ENCODE measurements around the gene CTIF.

The CTIF gene

DNA sequence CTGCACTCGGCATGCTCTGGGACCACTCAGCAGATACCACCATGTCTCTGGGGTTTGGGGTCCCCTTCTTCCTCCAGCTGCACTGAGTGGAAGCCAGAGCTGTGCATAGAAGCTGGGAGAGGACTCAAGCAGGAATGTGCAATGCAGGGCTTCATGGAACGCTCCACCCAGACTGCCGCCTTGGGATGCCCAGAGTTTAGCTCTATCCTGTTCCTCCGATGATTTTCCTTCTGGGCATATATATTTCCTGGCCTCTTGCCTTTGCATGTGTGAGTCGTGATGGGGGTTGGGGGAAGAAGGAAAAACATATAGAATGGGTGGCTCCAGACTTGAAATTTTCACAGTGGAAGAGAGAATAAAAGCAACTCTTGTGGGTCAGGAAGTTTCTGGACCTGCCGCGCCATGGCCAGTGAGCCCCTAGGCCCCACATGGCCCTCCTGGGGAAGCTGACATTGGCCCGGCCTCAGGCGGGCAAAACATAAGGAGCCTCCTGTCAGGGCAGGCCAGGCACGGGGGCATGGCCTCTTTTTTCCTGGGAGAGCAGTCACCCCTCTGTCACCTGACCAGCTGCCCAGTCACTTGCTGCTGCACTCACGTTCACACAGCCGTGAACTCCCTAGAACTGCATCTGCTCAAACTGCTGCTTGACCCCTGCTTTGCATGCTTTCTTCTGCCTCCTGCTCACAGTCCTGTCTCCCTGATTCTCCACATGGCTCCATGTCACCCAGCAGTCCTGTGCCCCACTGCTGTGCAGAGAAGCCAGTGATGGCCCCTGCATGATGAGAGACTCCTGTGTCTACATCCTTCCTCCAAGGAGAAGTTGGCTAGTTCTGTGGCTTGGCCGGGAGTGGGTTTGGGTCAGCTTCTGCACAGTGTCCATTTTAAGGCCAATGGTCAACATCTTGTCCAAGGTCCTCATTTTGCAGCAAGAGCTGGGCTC is 197.8 kb downstream of the CTIF start:
- DNase-seq, result no peak

DNA sequence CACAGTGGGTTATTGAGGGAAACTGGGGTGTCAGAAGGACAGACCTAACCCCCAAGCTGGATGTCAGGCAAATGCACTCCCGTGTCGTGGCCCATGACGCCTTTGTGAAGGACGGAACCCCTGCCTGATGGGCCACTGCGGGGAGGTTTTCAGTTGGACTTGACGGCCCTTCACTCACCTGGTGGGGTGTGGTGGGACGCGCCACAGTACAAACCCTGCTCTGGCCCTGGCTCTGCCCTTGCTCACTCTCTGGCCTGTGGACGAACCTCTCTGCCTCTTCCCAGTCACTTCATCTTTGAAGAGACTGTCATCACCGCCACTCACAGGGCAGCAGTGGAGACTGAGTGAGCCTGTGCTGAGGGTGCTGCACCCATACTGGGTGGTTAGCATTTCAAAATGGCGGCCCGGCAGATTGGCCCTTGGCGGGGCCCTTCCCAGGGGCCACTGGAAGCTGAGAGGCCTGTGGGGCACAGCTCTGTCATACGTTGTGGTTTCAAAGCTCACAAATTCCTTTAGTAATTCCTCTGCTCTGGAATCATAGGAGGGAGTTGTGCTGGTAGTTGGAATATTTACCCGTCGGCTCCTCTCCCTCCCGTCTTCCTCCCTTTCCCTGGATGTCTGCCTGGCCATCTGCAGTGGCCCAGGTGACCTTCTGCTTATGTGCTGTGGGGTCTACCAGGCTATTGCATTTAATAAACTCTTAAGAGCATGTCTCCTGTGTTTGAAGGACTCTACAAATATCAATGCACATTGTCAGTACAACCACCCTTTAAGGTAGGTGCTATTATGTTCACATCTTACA is 200.6 kb downstream of the CTIF start:
- no peak for DNase-seq

DNA sequence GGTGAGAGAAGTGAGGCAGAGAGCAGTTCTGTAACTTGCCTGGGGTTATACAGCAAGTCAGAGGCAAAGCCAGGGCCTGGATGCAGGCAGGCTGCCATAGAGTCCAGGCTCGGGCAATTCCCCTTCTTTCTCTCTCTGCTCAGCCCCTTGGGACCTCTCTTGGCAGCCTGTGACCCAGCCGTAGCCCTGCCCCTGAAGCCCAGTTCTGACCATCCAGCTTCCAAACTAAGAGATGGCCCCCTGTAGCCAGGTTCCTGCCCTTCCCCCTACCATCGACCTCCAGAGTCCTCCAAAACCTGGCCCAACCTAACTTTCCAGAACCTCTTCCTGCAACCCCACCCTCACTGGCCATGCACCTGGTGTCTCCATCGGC is 201.2 kb downstream of the CTIF start:
- no peak for DNase-seq

DNA sequence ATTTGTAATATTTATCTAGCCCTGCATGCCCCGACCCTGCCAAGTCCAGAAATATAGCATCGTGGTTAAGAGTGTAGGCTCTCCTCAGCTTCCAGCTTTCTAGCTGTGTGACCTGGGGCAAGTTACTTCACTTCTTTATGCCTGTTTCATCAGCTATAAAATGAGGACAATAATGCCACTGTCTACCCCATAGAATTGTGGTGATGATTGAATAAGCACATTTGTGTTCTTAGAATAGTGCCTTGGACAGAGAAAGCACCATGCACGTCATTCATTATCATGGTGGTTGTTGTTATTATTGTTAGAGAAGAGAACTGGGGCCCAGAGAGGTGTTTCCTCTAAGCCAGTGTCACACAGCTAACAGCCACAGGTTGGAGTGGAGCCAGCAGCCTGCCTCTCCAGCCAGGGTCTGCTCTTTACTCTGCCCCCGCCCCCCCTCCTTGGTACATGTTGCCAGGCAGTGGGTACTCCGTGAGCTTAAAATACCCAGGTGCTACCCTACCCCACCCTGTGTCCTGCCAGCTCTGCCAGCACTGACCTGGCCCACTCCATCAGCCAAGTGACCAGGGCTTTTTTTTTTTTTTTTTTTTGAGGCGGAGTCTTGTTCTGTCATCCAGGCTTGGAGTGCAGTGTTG is 202.1 kb downstream of the CTIF start:
- DNase-seq, result no peak

DNA sequence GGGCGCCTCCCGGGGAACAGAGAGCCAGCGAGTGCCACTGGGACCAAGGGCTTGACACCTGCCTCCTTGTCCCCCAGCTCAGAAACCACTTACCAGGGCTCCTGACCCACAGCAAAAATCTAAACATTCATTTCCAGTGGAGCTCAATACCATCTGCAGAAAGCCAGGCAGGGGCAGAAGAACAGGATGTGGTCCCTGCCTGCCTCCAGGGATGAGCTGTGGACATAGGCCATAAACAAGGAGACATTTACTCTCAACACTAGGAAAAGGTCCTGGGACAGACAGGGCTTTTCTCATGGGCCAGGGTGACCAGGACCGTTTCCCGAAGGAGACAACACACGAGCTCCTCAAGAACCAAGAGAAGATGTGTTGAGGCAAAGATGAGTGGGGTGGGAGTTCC is 203.0 kb downstream of the CTIF start:
- no peak for DNase-seq

DNA sequence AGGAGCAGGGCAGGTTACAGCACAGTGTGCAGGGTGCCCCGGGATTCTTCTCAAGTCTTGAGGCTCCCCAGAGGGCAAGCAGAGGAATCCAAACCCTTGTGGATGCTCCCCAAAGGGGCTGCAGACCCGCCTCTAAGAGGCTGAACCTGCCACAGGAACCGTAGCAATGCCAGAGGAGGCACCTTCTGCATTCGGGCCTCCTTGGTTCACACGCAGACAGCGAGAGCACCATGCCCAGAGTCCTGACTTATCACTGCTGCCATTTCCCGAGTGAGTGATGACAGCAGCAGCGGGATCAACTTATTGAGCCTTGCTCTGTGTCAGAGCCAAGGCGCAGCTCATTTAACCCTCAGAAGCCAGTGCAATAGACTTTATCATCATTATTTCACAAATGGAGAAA is 203.5 kb downstream of the CTIF start:
- DNase-seq, result no peak

DNA sequence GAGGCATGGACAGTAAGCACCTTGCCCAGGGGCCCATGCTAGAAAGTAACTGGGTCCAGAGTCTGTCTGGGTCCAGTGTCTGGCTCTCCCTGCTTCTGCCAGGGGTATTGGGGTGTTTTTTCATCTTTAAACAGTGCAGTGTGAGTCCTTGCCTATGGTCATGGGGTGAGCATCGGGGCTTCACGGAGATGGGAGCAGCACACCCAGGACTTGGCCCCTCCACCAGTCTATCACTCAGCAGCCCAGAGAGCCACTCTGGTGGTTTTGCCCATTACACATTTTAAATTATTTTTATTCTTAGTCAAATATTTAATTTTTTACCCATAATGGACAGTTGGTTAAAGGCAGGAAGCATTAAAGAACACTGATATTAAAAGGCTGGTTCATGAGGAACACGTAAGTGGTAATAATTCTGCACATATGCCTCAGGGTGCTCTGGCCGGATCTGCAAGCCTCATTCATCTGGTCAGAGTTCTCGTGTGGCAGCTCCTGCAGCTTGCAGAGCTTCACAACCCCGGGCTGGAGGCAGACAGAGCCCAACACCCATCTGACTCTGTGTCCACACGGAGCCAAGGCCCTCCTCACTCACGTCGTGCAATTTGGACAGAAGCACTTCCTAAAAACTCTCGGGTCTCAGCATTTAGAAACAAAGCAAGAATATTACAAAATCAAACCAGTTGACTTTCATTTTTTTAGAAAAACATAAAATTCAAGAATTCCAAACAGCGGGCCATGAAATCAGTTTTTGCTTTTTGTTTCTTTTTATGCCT is 204.1 kb downstream of the CTIF start:
- DNase-seq, result no peak

DNA sequence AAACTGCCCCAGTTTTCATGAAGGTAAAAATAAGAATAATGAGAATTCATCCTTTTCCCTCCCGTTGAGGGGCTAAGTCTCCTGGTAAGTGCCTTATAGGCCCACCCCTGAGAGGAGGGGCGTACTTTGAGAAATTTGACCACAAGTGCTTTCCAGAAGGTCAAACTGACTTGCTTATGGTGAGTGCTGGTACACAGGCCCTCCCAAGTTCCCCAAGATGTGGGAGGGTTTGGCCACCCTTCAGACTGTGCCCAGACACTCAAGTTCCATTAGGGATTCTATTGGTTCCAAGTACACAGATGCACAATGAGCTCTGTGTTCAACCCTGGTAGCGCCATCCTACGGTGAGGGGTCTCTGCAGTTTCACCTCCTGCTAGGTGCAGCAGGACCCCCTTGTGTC is 205.1 kb downstream of the CTIF start:
- no peak for DNase-seq

DNA sequence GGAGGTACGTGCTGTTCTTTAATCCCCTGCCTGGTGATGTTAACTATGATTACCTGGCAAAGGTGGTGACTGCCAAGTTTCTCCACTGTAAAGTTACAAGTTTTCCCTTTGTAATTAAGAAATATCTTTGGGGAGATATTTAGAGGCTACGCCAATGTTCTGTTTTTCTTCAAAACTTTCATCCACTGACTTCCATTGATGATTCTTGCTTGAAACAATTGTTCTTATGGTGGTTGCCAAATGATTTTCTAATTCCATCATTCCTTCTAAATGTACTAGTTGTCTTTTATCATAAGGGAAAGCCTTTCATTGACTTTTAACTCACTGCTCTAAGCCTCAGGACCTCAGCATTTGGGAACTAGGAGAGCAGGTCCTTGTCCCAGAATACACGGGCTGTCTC is 206.5 kb downstream of the CTIF start:
- no peak for DNase-seq

DNA sequence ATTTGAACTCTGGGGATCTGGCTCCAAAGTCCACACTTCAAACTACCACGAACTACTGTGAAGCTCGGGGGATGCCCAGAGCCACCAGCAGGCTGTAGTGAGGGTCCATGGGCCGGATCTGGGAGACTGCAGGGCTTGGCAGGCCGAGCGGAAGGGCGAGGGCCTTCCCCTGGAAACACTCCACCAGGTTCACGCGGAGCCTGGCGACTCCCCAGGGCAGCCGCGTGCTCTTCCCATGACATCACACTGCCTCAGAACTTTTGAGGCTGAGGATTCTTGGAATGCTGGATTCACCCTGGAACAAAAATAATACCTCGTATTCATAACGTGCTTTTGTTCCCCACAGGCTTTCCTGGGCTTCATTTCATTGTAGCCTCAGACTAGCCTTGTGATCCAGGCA is 210.9 kb downstream of the CTIF start:
- no peak for DNase-seq

DNA sequence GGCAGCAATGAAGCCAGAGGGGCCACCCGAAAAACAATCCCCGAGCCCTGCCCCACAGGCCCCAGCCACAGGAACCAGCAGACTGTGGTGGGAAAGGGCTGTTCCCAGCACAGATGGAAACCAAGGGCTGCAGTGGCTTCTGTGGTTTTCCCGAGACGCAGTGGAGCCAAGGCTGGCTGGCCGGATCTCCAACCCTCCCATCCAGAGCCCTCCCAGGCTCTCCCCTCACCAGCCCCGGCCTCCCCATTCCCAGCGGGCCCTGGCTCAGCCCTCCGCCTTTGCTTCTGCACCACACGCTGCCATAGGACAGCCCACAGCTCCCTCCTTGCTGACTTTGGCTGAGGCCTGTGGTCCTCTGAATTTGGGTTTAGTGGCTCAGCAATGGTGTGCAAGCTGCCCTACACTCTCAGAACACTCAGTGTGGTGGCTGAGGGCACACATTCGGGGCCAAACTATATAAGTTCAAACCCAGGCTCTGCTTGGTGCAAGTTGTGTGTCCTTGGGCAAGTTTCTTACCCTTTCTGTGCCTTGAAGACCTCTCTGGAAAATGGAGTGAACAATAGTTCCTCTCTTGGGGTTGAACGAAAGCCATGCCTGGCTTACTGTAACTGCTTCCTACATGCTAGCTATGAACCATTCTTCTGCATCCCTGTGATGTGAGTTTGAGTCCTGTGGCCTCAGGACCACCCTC is 211.8 kb downstream of the CTIF start:
- DNase-seq, result no peak

DNA sequence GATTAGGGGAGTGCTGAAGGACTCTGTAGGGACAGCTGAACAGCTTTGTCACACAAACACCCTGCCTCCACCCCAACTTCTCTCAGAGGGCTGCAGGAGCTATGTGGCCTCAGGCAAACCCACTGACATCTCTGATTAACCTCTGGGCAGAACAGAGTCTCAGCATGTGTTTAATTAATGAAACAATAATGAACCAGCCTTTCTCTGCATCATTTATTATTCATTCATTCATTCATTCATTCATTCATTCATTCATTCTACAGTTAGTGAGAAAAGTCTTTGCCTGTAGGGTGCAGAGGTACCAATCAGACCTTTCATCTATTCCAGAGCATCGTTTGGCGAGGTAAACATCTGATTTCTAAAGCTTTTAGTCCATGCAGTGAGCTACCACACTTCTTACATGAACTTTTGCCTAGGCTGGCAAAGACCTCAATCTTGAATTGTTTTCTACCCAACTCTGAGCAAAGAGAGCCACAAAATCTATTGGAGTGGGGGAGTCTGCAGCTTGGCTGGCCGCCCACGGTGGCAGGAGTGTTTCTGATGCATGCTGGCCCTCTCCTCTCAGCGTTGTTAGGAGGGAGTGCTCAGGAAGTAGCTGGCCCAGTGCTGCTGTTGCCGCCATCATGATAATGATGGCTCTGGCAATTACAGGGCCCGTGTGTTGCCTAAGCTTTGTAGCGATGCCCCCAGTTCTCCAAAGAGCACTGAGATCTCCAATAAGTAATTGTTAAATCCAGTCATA is 213.1 kb downstream of the CTIF start:
- DNase-seq, result no peak

DNA sequence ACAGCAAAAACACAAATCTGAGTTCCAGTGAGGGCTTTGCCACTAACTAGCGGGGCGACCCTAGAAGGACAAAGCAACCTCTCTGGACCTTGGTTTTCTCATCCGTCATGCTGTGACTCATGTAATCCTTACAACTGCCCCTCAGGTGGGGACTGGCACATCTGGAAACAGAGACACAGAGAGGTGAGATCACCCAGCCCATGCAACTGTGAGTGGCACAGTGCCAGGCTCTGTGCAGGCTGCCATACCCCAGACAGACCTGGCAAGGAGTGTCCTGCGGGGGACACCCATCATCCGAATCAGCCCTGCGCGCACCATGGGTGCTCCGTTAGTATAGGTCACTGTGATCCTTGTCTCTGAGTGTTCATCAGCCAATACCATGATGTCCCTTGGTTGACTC is 213.6 kb downstream of the CTIF start:
- no peak for DNase-seq

DNA sequence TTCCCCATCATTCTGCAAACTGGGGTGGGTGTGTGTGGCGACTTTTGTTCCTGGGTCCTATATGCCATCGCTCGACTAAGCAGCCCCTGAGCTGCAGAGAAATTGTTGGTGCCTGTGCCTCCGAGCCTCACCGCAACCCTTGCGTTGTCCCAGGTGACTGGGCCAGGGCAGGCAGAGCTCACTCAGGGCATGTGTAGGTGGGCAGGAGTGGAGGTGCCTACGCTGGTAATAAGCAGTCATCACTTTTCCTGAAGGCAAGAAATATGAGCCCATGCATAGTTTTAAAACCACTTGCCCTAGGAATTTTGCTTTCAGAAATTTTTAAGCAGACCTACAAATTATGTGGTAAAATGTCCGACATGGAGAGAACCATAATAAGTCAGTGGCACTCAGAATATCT is 214.1 kb downstream of the CTIF start:
- no peak for DNase-seq

DNA sequence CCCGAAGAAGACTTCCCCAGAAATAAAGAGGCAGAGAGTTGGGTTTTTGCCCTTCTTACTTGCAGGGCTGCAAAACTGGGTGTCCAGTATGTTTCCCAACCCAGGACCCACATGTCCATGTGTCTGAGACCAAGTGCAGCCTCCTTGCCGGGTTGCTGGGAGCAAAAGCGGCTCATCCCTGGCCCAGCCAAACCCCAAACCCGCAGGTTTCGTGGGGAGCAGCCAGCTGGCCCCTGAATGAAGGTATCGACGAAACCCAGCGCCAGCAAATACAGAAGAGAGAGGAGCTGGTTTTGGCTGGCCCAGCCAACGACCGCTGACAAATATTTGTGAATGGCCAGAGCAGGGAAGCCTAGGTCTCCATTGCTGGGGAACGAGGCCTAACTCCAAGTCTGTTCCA is 214.9 kb downstream of the CTIF start:
- DNase-seq, result no peak

DNA sequence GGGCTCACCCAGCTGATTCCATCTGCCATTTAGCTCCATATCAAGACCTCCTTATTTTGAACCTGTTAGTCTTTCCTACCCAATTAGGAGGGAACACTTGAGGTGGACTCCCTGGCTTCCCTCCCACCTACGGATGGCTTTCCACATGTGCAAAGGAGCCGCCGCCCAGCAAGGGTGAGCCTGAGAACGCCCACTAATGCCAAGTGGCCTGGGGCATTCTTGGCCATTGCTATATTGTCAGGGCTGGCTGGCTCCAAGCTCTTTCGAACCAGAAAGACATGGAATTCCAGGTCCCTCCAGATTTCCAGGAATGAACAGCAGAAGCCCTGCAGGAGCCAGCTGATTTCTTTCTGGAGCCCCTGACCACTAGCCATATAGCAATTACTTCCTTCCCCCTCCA is 215.7 kb downstream of the CTIF start:
- DNase-seq, result no peak

DNA sequence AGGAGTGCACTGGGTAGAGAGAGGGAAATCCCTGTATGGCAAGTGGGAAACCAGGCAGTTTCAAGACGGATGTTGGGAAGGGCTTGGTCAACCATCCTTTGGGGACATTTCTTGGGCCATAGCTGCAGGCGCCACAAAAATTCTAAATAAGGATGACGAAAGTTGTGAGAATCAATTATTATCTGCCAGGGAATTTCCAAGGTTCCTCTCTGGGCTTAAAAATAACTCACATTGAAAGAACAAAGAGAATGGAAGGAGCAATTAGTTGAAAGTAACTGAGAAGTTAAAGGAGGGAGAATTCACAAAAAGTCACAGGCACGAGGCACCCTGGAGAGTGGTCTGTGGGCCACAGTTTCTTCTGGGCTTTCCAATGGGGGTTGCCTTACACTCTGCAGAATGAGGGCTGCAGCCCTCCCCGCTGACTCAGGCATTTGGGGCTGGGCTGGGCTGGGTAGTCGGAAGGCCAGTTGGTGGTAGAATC is 216.2 kb downstream of the CTIF start:
- no peak for DNase-seq

DNA sequence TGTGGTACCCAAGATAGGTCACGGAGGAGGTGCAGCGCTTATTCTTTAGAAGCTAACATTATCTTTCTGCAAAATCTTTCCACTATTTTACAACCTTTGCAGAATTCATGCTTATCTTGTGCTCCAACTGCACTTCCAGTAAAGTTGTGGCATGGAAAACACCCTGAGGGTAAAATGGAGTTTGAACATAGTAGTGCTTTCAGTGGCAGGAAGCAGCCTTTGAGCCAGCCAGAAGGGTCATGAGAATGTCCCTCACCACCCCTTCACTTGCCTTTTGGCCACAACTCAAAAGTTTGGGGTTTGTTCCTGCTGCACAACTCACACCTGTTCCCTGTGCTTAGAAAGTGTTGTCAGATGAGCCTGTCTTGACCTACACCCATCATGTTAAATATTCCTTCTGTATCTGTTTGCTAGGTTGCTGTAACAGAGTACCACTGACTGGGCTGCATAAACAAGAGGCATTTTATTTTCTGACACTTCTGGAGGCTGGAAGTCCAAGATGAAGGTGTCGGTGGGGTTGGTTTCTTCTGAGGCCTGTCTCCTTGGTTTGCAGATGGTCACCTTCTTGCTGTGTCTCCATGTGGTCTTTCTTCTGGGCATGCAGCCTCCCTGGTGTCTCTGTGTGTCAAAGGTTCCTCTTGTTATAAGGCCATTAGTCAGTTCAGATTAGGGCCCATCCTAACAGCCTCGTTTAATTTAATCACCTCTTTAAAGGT is 217.8 kb downstream of the CTIF start:
- no peak for DNase-seq

DNA sequence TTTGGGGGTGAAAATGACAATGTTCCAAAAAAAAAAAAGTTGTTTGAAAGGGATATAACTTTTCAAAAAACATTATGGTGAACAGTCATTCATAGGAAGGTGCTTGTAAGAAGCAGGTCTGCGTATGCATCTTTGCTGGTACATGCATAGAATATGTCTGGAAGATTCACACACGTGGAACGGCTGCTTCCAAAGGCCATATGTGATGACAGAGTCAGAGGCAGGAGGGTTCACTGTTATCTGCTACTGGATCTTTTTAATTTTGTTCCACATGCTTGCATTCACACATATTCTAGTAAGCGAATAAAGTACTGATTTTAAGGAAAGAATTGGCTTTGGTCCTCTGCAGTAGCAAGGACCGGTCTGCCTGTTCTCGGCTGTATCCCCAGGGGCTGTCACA is 218.5 kb downstream of the CTIF start:
- no peak for DNase-seq

DNA sequence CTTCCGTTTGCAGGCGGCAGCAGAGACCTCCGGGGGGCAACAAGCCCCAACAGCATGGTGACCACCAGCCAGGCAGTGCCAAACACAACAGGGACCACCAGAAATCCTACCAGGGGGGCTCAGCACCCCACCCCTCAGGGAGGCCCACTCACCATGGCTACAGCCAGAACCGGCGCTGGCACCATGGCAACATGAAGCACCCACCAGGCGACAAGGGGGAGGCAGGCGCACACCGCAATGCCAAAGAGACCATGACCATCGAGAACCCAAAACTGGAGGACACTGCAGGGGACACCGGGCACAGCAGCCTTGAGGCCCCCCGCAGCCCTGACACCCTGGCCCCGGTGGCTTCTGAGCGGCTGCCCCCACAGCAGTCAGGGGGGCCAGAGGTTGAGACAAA is 219.1 kb downstream of the CTIF start:
- DNase-seq, result no peak

DNA sequence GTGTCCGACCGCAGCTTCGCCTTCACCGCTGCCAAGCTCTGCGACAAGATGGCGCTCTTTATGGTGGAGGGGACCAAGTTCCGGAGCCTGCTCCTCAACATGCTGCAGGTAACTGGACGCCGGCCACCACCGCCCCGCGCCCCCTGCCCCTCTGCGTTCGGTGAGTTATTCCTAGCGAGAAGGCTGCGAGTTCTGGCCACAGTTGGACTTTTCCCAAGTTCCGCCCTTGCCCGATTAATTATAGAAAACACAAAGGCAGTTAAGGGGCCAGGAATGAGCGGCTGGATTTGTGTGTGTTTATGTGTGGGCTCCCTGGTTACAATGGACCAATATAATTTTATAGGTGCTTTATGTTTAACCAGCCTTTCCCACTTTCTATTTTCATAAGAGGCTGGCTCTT is 222.8 kb downstream of the CTIF start:
- DNase-seq, result no peak
